Stimulated activated naive CD4-positive, alpha-beta T cell (primary cell): Measurements from ENCODE around the gene B4GALT3.

Source experiments
- DNase-seq, 6 experiments: peaks; one replicate each; lab custom pipeline; 2025; lab: John Stamatoyannopoulos, UW

The B4GALT3 gene

DNA sequence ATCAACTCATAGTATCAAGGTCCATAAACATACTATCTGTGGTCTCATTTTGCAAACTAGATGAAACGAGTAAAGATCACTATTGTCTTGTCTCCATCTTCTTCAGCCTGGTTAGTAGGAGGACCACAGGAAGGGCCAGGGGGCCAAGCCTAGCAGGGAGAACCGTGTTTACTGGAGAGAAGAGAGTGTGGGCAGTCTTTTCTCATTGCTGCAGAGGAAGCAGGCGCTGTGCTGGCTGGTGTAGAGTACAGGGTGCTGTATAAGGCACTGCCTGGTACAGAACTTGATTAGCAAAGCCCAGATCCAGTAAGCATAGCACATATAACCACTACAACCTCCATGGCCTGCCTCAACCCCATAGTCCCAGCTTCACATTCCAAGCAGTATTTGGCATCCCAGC lies 10.0 kb upstream of the B4GALT3 start:
- DNase-seq, result peak in 1 of 6 experiments; percentile 13

DNA sequence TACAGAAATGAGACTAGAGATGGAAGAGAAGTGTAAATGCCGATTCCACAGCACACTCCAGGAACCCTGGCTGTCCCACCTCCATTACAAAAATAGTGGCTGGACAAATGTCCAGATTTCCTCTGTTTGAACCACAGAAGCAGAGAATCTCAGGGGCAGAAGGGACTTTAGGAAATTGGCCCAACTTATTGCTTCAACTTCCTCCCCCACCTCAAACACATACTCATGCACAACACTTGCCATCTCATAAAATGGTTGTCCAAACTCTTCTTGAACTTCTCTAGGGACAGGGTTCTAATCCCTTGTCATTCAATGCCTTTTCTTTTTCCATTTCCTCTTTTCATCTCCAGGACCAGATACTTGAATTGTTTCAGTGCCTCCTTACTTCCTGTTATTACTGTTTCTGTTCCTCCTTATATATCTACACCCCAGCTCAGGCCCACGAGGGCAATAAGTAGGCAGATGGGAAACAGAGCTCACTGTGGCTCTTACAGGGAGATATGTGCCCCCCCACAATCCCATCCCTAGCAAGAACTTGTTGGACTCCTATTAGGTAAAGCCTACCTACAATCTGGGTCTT lies 8.5 kb upstream of the B4GALT3 start:
- DNase-seq, result peak in 2 of 6 experiments; percentile 52 to 58

DNA sequence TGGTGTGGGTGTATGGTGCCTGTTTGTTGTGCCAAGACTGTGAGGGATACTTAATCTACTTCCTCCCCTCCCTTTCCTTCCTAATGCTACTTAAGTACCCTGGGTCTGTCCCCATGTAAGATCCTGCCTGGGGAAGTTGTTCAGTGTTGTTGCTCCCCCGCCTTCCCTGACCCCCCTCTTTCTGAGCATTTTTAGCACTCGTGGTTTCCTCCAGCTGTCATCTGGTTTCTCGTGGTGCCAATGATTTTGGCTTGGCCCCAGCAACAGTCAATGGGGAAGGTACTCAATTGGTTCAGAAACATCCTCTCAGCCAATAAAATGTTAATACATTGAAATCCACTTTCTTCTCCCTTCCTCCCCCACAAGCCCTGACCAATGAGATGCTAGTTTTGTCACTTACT lies 8.0 kb upstream of the B4GALT3 start:
- DNase-seq, result peak; percentile 47 to 91 (median 81)

DNA sequence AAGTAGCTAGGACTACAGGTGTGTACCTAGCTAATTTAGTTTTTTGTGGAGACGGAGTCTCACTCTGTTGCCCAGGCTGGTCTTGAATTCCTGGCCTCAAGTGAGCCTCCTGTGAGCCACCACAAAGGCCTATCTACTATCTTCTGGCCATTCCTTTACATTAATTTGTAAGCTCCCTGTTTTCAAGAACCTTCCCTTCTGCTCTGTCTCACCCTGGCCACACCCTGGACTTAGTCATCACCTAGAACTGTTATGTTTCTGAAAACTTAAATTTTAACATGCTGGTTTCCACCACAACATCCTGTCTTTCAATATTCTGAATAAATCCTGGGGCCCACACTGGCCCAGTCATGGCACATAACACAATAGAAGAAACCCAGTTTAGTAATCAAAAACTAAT lies 4.9 kb upstream of the B4GALT3 start:
- DNase-seq, result peak in 5 of 6 experiments; percentile 8 to 65 (median 50)

DNA sequence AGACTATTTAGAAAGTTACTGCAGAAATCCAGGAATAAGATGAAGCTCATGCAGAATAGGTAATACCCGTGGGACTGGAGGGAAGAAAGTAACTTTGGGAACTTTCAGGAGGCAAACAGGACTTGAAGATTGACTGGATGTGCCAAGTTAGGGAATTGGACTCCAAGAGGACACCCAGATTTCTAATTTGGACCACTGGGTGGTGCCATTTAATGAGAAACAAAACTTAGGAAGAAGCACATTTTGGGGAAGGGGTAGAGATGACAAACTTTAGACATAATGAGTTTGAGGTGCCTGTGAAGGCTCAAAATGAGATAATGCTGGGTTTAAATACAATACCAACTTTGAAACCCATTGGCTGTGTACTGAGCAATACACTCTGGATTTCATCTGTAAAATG lies 3.3 kb upstream of the B4GALT3 start:
- DNase-seq, result peak in 1 of 6 experiments; percentile 14

DNA sequence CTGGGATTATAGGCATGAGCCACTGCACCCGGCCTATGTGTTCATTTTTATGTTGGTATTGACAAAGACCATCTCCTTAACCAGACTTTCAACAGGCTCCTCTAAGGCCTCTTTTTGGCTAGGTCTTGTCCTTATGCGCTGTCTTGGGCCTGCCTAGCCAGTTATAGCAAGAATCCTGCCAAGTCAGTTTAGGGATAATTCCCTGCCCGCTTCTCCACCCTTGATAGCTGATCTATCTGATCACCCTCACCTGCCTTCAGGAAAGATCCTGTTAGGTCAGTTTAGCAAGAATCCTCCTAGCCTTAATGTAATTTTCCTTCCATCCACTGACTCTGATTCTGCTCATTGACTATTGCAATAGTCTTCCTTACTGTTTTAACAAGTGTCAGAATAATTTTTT lies 2.4 kb upstream of the B4GALT3 start:
- no peak for DNase-seq

DNA sequence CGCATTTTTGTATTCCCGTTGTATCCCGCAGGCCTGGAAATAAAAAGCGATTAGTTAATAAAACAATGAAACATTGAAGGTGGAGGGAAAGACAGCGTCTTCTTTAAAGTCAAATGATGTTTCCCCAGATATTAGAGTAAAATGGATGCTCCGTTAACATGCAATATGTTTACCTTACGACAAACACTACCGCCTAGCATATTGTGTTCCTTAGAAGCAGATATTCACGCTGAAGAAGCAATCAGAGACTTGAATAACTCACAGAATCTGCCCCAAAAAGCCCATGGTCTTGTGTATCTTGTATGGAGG lies 583 bp upstream of the B4GALT3 start:
- DNase-seq, result no peak

DNA sequence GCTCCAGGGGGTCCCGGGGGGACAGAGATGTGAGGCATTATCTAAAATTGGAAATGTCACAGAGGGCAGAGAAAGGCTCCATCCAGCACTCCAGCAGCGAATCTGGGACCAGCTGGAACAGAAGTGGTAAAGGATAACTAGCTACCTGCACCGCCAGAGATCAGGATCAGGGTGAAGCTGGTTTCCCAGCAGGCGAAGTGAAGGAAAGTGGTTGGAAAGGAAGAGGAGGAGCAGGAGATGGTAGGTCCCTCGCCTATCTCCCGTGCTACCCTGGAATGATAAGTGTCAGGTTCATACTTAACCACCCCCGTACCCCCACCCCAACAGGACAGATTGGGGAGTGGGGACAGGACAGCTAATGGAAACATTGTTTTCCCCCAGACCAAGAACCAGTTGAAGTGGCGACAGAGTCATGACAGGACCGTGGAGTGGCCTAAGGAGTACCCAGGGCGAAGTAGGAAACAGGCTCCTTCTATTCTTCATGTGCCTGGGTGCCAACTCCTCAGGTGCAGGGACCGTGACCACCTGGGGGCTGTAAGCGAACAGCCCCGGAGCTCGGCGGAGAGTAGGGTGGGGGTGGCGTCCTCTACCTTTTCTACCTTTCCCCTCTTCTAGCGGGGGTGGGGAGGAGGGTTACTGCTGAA lies 717 bp downstream of the B4GALT3 start:
- no peak for DNase-seq

DNA sequence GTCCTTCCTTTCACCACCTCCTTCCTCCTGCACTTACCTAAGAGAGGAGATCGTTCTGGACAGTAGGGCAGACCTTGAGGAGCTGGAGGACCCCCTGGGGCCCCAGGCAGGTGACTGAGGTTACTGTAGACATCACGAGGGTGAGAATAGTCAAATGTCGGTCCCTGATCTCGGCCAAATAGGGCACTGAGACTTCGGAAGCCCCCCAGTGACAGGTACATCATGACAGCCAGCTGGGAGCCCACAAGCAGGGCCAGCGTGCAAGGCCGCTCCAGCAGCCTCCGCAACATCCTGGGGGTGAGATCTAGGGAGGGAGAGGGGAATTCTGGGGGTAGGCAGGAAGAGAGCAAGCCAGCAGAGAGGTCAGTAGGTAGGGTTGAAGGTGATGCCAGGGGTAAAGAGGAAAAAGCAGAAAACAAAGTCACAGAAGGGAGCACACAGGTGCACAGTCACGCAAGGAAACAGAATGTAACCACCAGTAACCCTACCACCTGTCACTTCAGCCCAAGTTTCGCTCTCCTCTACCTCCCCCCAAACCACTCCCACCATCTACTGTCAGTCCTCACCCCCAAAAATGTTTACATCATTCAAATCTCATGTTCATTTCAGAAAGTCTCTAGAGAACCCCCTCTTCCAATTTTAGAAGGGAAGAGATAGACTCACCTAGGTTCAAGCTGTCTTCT lies 1.4 kb downstream of the B4GALT3 start:
- no peak for DNase-seq

DNA sequence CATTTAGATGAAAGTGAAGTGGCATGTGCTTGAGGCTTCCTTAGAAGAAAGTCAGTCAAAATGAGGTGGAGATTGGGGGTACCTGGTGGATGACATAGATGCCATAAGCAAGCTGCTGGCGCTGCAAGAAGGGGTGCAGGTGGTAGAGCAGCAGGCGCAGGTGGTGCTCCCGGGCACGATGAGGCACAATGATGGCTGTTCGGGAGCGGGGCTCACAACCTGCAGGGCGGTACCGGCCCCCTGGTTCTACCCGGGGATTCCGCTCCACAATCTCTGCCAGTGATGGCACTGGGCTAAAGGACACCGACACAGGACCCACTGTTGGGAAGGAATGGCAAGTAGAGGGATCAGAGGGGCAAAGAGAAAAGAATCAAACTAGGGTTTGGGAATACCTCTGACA lies 2.4 kb downstream of the B4GALT3 start:
- DNase-seq, result no peak

DNA sequence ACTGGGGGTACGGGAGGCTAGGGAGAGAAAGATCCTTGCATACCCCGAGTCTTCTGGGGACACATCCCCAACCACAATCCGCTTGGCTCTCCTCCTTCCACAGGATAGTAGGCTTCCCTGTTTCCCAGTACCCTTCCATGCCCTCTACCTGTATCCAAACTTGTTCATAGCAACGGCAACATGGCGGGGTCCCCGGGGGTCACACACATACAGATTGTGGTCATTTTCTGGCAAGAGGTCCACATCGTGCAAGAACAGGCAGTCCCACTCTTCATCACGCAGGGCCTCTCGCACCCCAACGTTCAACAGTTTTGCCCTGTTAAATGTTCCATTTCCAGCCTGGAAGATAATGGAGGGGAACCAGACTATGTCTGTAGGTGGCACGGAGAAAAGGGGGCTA lies 3.6 kb downstream of the B4GALT3 start:
- DNase-seq, result no peak

DNA sequence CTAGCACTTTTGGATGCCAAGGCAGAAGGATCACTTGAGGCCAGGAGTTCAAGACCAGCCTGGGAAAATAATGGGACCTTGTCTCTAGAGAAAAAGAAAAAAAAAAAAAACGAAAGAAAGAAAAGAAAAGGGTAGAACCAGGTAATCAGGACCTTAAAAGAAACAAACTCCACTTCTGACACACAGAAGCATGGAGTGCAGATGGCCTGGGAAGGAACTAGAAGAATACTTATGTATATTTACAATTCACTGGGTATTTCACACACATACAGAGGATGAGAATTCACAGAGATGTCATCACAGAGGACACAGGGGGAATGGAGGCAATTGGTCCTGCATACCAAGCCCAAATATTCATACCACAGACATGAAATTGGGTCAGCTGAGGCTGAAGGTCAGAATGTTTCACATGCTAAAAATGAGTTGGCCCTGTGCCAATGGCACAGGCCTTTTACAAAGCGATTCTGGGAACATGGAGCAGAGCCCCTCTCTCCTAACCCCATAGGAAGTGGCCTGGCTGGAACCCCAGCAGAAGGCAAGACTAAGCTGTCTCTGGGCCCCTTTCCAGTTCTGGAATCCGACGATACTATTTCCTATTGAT lies 4.4 kb downstream of the B4GALT3 start:
- no peak for DNase-seq

DNA sequence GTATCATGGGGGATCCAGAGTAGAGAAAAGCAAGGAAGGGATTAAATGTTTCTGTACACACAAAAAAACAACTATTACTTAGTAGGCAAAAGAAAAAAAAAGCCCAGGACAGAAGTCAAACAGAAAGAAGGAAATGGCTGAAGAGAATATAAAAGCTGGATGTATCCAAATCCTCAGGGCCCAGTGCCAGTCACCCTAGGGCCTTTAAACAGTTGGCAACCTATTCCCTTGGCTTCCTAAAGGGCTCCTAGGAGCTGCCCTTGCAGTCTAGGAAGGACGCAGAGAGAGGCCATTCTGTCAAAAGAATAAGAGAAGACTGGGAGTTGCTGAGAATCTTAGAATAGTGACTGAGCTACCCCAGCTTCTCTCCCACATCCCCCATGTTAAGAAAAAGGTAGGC lies 5.0 kb downstream of the B4GALT3 start:
- no peak for DNase-seq

DNA sequence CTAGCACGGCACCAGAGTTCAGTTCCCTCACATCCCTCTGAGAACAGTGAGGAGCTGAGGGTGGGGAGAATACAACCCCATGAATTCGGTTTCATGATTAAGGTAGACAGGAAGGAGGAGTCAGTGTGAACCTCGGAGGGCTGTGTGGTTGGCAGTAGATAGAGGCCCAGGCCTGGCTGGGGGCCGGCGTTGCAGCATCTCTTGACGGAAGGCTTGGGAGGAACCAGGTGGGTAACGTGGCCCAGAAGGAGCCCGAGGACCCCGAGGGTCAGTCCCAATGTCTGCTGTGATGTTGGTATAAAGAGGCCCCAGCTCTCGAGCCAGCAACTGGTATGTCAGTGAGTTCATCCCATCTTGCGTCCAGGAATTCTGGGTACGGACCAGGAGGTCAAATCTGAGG lies 5.6 kb downstream of the B4GALT3 start:
- no peak for DNase-seq

DNA sequence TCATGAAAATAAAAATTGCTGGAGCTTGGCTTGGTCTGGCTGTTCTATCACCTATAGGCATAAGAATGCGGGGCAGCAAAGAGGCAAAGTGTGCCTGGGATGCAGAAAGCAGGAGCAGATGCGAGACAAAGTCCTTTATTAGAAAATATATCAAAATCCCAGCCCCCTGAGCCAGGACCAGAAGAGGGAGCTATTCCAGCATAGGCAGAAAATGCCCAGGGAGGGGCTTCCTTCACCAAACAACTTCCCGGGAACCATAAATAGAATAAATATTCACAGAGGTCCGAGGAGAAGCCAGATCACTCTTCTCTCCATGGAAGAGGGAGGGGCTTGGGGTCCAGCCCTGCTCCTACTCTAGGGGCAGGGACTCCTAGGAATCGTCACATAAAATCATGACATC lies 6.1 kb downstream of the B4GALT3 start:
- DNase-seq, result no peak

DNA sequence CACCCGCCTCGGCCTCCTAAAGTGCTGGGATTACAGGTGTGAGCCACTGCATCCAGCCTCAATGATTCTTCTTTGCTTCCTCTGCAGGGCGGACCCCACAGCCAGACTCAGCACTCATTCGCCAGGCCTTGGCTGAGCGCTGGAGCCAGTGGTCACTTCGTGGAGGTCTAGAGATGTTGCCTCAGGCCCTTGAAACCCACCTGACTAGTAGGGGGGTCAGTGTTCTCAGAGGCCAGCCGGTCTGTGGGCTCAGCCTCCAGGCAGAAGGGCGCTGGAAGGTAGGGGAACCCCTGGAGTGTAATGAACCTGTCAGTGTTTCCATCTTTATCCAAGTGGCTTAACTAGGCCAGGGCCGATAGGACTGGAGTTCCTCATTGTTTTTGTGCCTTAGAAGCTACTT lies 8.4 kb downstream of the B4GALT3 start:
- no peak for DNase-seq

DNA sequence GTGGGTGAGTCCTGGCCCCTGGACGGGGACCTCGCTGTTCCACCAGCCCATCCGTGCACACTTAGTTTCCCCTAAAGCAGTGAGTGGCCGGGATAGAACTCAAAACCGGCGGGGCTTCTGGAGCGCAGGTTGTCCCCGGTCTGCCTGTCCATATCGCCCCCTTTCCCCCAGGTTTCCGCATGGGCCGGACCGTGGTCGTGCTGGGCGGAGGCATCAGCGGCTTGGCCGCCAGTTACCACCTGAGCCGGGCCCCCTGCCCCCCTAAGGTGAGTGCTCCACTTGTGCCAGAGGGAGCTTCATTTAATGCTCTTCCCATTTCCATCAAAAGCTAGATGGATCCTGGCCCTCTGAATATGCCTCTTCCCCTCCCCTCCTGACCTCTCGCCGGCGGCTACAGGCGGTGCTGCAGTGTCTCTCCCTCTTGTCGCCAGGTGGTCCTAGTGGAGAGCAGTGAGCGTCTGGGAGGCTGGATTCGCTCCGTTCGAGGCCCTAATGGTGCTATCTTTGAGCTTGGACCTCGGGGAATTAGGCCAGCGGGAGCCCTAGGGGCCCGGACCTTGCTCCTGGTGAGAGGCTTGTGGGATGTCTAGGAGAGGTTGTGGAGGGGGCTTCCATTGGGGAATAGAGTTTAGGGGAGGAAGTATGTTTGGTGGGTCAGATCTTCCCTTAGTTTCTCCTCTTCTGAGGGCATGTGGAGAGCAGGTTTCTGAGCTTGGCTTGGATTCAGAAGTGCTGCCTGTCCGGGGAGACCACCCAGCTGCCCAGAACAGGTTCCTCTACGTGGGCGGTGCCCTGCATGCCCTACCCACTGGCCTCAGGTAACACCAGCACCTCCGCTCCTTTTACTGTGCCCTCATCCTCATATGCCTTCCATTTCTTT lies 10.4 kb downstream of the B4GALT3 start:
- DNase-seq, result no peak

DNA sequence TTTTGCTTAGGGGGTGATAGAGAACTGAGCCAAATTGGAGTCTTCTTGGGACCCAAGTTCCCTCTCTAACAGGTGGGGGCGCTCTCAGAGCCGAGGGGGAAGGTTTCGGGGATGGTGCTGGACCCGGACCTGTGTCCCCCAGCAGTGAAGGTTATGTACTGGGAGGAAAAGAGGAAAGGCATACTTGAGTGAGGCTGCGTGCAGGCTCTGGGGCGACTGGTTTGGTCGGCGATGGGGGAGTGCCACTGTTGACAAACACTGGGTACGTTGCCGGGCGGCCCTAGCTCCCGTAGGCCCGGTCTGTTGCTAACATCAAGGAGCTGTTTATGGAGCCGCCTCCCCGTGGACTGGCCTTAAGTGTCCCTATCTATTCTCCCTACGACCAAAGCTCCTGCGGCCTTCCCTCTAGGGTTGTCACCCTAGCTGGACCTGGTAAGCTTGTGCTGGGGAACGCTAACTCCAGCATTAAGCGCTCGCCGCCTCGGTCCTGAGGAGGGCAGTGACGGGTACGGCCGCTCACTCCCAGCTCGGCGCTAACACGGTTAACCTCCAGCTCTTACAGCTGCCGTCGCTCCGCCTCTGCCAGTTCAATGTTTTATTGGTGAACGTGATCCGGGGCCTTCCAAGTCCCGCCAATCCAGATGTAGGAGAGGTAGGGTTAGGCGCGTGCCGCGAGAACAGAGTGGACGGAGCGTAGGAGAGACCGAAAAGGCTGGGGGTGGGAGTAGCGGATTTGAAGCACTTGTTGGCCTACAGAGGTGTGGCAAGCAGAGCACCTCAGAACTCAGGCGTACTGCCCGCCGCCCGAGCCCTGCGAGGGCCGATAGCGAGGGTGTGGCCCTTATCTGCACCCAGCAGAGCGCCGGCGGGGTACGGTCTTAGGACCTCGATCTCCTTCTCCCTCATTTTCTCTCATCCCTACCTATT lies 11.3 kb downstream of the B4GALT3 start, which contains the start of gene PPOX:
TSS of gene PPOX (plus strand) at position 685 of the 927 bp plus-strand sequence. CDS start 422 bp downstream, outside the sequence.
- DNase-seq, result peak; percentile 86 to 96 (median 92)

DNA sequence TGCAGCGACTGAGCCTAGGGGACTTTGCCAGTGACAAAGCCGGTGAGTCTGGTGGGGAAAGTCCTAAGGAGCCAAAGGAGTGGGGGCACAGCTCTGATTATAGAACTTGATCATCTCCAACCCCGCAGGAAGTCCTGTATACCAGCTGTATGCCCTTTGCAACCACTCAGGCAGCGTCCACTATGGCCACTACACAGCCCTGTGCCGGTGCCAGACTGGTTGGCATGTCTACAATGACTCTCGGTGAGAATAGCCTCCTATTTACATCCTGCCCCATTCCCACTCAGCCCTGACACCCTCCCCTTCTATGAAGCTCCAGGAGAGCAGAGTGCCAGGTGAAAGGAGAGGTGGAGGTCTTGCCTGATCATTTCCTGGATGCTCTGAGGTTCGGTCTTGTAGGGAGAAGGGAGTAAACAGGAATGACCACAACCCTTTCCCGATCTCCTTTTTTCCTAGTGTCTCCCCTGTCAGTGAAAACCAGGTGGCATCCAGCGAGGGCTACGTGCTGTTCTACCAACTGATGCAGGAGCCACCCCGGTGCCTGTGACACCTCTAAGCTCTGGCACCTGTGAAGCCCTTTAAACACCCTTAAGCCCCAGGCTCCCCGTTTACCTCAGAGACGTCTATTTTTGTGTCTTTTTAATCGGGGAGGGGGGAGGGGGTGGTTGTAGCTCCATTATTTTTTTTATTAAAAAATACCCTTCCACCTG lies 12.3 kb downstream of the B4GALT3 start:
- DNase-seq, result no peak

DNA sequence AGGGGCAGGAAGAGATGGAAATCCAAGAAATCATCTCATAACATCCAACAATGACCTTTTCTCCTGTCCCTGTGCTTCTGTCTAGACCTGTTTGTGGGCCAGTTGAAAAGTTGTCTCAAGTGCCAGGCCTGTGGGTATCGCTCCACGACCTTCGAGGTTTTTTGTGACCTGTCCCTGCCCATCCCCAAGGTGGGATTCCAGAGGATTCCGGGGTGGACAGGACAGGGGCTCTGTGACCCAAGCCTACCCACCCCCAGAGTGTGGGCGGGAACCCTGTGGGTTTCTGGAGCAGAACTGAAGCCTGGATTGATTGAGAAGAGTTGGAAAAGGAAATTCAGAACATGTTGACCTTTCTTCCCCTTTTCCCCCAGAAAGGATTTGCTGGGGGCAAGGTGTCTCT lies 13.5 kb downstream of the B4GALT3 start:
- no peak for DNase-seq
